RKO (cell line): ENCODE measurements around the gene EPO.
A peak's percentile ranks its signal among the peaks of the same experiment; 100 is the strongest.
"Not testable (repeated sequence)": the region's sequence is repeated elsewhere in the genome, so short reads cannot be mapped to it uniquely, and the experiment has no call there.

Experiments
- DNase-seq: peaks from one replicate; pipeline ENCODE4 v3.0.0-alpha.2; 2016; ENCODE audit warnings: low spot score

EPO gene

GRCh38 chr7:100736671-100737070, 16.4 kb downstream of the EPO start:
- DNase-seq: no peak

- no peak for DNase-seq
These were observed 19.7 kb downstream of the EPO start for GRCh38 chr7:100739934-100740333.

GRCh38 chr7:100744605-100745004, 24.3 kb downstream of the EPO start:
- no peak for DNase-seq

GRCh38 chr7:100745184-100745583, 24.9 kb downstream of the EPO start:
- DNase-seq: no peak

- DNase-seq: peak; percentile 18
These were observed 32.7 kb downstream of the EPO start for GRCh38 chr7:100752994-100753393.

GRCh38 chr7:100753750-100754149, 33.5 kb downstream of the EPO start:
- no peak for DNase-seq

- no peak for DNase-seq
These were observed 39.3 kb downstream of the EPO start for GRCh38 chr7:100759357-100760171.

- DNase-seq: not testable (repeated sequence)
These were observed 42.6 kb downstream of the EPO start for GRCh38 chr7:100762841-100763240.

GRCh38 chr7:100763556-100764140, 43.4 kb downstream of the EPO start:
- DNase-seq: no peak

GRCh38 chr7:100764841-100765240, 44.6 kb downstream of the EPO start:
- no peak for DNase-seq

GRCh38 chr7:100765250-100765649, 45.0 kb downstream of the EPO start:
- no peak for DNase-seq

- DNase-seq: no peak
These were observed 48.5 kb downstream of the EPO start for GRCh38 chr7:100768784-100769183.
